ENCODE results near the gene HEYL.

DNA sequence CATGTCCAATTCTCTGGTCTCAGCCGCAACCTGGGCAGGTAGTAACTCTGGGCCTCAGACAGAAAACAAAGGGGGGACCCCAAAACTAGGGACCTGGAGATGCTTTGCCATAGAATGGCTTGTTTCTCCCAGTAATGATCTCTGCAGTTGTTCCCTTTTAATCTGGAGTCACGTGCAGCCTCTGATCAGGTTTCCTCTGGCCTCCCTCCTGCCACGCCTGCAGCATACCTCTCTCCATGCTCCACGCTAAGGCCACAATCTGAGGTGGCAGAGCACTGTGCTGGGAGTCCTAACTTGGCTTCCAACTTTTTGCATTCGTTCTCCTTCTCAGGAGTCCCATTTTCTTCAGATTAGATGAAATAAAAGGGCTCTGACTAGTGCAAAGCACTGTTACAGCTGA is 64.8 kb downstream of the HEYL start:
- TF ChIP-seq, protein P1, sequence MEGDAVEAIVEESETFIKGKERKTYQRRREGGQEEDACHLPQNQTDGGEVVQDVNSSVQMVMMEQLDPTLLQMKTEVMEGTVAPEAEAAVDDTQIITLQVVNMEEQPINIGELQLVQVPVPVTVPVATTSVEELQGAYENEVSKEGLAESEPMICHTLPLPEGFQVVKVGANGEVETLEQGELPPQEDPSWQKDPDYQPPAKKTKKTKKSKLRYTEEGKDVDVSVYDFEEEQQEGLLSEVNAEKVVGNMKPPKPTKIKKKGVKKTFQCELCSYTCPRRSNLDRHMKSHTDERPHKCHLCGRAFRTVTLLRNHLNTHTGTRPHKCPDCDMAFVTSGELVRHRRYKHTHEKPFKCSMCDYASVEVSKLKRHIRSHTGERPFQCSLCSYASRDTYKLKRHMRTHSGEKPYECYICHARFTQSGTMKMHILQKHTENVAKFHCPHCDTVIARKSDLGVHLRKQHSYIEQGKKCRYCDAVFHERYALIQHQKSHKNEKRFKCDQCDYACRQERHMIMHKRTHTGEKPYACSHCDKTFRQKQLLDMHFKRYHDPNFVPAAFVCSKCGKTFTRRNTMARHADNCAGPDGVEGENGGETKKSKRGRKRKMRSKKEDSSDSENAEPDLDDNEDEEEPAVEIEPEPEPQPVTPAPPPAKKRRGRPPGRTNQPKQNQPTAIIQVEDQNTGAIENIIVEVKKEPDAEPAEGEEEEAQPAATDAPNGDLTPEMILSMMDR (IDR thresholded peaks at IDR 0.05; ENCODE audit: low read depth, low read length), result no peak
- TF ChIP-seq EZH2phosphoT487 (IDR thresholded peaks at IDR 0.05; ENCODE audit: low read depth), result no peak
